Adrenal gland (tissue), 5 donors: ENCODE results near the gene DHX32.
"Not testable (repeated sequence)": the region's sequence is repeated elsewhere in the genome, so short reads cannot be mapped to it uniquely, and the experiment has no call there.

Experiments used
- CTCF ChIP-seq, 6 experiments: fragments of 450-650 bp in 4 of 6; fragments of 200-600 bp in 2 of 6; sonication (generic) in 1 of 6; IDR thresholded peaks; 1 replicate in 5 of 6; 2 replicates in 1 of 6; pipeline versions ENCODE4 v1.5.1 to v1.8.0; 2016 to 2021; ENCODE audit warnings: antibody characterized with exemption in 6 of 6, mild to moderate bottlenecking in 2 of 6, moderate library complexity in 1 of 6
- POLR2A ChIP-seq, 2 donors: fragments of 450-650 bp; IDR thresholded peaks; one replicate each; pipeline ENCODE4 v1.6.1; 2017; ENCODE audit warnings: antibody characterized with exemption in 2 of 2, mild to moderate bottlenecking in 2 of 2, moderate library complexity in 1 of 2
- donor health status: DM: no; HTN: no; CAD: no.

- TF ChIP-seq CTCF, POLR2A (IDR thresholded peaks at IDR 0.05): not testable (repeated sequence)
These were observed 27.7 kb upstream of the DHX32 start for GRCh38 chr10:125908813-125909212.
